Heart right ventricle (tissue), 16 donors: ENCODE measurements around the gene PHC1. TPM values are rescaled to one million over a fixed set of nuclear protein-coding genes. Genes with fewer than 3 reads are reported as not detected.
A peak's percentile ranks its signal among the peaks of the same experiment; 100 is the strongest.

Source experiments
- ATAC-seq, 8 donors: fragments of 200-7000 bp; cut with Tn5 transposase; one replicate each; pipeline ENCODE4 v1.9.1; 2020; ENCODE audit warnings: mild to moderate bottlenecking in 8 of 8, moderate library complexity in 8 of 8, moderate number of reproducible peaks in 1 of 8
- DNase-seq, 2 donors: peaks; one replicate each; pipeline ENCODE4 v3.0.0-alpha.2; 2020
- H3K27ac ChIP-seq, 10 donors: fragments of 200-600 bp; sonication (generic) in 2 of 10; one replicate each; pipeline versions ENCODE4 v1.5.0 to v1.8.0; 2020 to 2022; ENCODE audit warnings: mild to moderate bottlenecking in 3 of 10
- H3K27me3 ChIP-seq, 7 donors: fragments of 200-600 bp; one replicate each; pipeline ENCODE4 v1.8.0; 2021 to 2022; ENCODE audit warnings: mild to moderate bottlenecking in 2 of 7
- H3K36me3 ChIP-seq, 9 donors: fragments of 200-600 bp; sonication (generic) in 1 of 9; one replicate each; pipeline versions ENCODE4 v1.5.0 to v1.8.0; 2020 to 2022; ENCODE audit warnings: mild to moderate bottlenecking in 2 of 9
- H3K4me1 ChIP-seq, 9 donors: fragments of 200-600 bp; sonication (generic) in 1 of 9; one replicate each; pipeline versions ENCODE4 v1.5.0 to v1.8.0; 2020 to 2022; ENCODE audit warnings: mild to moderate bottlenecking in 4 of 9
- H3K4me3 ChIP-seq, 10 donors: fragments of 200-600 bp; sonication (generic) in 2 of 10; one replicate each; pipeline versions ENCODE4 v1.5.0 to v1.8.0; 2020 to 2022; ENCODE audit warnings: mild to moderate bottlenecking in 7 of 10, moderate library complexity in 2 of 10
- H3K9me3 ChIP-seq, 11 donors: fragments of 200-600 bp in 10 of 11; sonication (generic) in 2 of 11; one replicate each; pipeline versions ENCODE4 v1.5.0 to v1.8.0; 2013 to 2022; ENCODE audit warnings: mild to moderate bottlenecking in 2 of 11, control low read depth in 1 of 11, moderate library complexity in 1 of 11
- WGBS, 2 donors: extraction: QIAGEN DNeasy Blood & Tissue Kit; methylation state at CpG; one replicate each; pipeline ENCODE4 v1.1.7; 2013; ENCODE audit warnings: inconsistent platforms in 1 of 2; 5-methylcytosine and 5-hydroxymethylcytosine counted together
- intact Hi-C, 10 donors: fragments of 100-400 bp; cut with DNase I; formaldehyde crosslinking; loops; one replicate each; pipeline versions ENCODE4 v1.11.1 to v1.14.2; 2022
- polyA plus RNA-seq, 2 donors: library from polyadenylated mRNA; stranded (reverse); fragments of 200-250 nt; gene quantifications; one replicate each; pipeline ENCODE4 v1.2.3, GENCODE V29; 2013
- total RNA-seq, 10 donors: library from RNA; stranded (reverse); fragmentation: NEBNext Ultra II Directional in 3 of 10; extraction: Animal tissue kit (Norgen Biotek cat#: 25700) in 3 of 10; gene quantifications; one replicate each; pipeline versions ENCODE4 v1.2.1 to v1.2.4, GENCODE V29; 2021 to 2023
- TF ChIP-seq, protein P1 (sequence below), 9 donors: fragments of 200-600 bp; sonication (generic) in 2 of 9; IDR thresholded peaks; one replicate each; pipeline versions ENCODE4 v1.5.0 to v1.8.0; 2021 to 2022; ENCODE audit warnings: antibody characterized with exemption in 9 of 9, mild to moderate bottlenecking in 5 of 9, moderate library complexity in 1 of 9
- donor health status: Arrhythmogenic right ventricular cardiomyopathy.
- donor health status: ischemic (EF 13 %, LVEDD 7.1; RV severe dilation, severe dysfunction).
- donor health status: healthy with polysubstance abuse.
- donor health status: DM: no; HTN: yes; CAD: no.
- donor health status: DM: no; HTN: no; CAD: no.
- donor health status: ischemic (EF 25% LVEDD 6.9; RV normal size, moderate dysfunction).
- donor health status: ischemic (EF 25% LVEDD 5.7; RV mildly dilated, moderate dysfunction).
- donor health status: healthy.
- donor health status: DM: yes; HTN: yes; CAD: no.
- donor health status: Ischemic cardiomyopathy.
- donor health status: ischemic (EF 35%, LVEDD 5.7; RV mildly dilated, moderate dysfunction).
- donor health status: nonischemic (EF 11% LVEDD 7.7; RV severe dilation, severe dysfunction).
- donor health status: DM: yes; HTN: yes; CAD: no.
- donor health status: PGD.
- donor health status: ischemic (EF 29% LVEDD 5.4; RV normal size, mild dysfunction).
- donor health status: nonischemic (EF 23%, LVEDD 6.1; RV moderate dilation, normal function).

PHC1 gene
- total and polyA plus RNA-seq, 12 donors, result 15.4 to 33.6 (median 23.7) TPM

DNA sequence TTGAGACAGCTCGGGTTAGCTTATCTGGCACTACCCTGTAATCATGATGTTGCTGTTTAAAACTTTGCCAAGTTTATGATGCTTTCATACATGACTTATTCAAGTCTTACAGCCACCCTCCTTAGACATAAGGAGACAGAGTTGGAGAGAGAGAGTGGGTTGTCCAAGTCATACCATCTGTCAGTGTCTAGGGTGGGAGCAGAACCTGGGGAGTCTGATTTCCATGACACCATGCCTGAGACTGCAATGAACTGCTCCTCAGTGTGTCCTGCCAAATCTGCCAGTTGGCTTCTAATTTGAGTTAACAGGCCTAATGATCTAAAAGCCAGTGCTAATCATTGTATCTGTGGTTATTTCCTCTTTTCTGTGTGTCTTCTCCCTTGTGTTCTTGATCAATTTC is 43.7 kb upstream of the PHC1 start:
- ATAC-seq (peak in 2 of 8 donors; percentile 70 to 71), DNase-seq (no peak)
- no peaks in the 10 kb centered on the region for H3K9me3 ChIP-seq
- no peaks in the 10 kb centered on the region for H3K36me3 ChIP-seq
- WGBS, 2 donors, result 70 to 75% methylated on average over 1 of the region's 1 CpG
- intact Hi-C loops, result no loop called here
- TF ChIP-seq, protein P1, sequence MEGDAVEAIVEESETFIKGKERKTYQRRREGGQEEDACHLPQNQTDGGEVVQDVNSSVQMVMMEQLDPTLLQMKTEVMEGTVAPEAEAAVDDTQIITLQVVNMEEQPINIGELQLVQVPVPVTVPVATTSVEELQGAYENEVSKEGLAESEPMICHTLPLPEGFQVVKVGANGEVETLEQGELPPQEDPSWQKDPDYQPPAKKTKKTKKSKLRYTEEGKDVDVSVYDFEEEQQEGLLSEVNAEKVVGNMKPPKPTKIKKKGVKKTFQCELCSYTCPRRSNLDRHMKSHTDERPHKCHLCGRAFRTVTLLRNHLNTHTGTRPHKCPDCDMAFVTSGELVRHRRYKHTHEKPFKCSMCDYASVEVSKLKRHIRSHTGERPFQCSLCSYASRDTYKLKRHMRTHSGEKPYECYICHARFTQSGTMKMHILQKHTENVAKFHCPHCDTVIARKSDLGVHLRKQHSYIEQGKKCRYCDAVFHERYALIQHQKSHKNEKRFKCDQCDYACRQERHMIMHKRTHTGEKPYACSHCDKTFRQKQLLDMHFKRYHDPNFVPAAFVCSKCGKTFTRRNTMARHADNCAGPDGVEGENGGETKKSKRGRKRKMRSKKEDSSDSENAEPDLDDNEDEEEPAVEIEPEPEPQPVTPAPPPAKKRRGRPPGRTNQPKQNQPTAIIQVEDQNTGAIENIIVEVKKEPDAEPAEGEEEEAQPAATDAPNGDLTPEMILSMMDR (IDR thresholded peaks at IDR 0.05), result no peak
- no peaks in the 10 kb centered on the region for H3K4me1 ChIP-seq
- no peak overlapping the region for H3K4me3 ChIP-seq
- H3K27me3 ChIP-seq, result no peaks in the 10 kb centered on the region
- peak overlapping the region in 3 of 10 donors; percentile 22 to 48 (median 46) for H3K27ac ChIP-seq

DNA sequence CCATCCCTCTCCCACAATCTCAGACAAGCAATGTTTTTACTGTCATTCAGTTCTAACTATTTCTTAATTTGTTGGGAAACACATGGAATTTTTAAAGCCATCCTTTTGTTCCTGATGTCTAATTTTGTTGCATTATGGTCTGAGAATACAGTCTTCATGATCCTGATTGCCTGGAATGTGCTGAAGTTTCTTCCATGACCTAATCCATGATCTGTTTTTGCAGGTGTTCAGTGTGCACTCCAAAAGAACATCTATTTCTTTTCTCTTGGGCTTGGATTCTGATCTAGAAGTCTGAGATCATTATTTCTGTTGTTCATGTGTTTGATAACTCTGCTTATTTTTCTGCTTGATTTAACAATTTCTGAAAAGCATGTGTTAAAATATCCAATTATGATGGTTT is 43.2 kb upstream of the PHC1 start:
- intact Hi-C loops, result no loop called here
- H3K27ac ChIP-seq, result peak overlapping the region in 3 of 10 donors; percentile 22 to 48 (median 46)
- TF ChIP-seq, protein P1 (IDR thresholded peaks at IDR 0.05), result no peak
- DNase-seq, result no peak
- H3K36me3 ChIP-seq, result no peaks in the 10 kb centered on the region
- ATAC-seq, result peak in 2 of 8 donors; percentile 58 to 62
- H3K9me3 ChIP-seq, result no peaks in the 10 kb centered on the region
- H3K4me3 ChIP-seq, result no peak overlapping the region
- no peaks in the 10 kb centered on the region for H3K4me1 ChIP-seq
- no peaks in the 10 kb centered on the region for H3K27me3 ChIP-seq

DNA sequence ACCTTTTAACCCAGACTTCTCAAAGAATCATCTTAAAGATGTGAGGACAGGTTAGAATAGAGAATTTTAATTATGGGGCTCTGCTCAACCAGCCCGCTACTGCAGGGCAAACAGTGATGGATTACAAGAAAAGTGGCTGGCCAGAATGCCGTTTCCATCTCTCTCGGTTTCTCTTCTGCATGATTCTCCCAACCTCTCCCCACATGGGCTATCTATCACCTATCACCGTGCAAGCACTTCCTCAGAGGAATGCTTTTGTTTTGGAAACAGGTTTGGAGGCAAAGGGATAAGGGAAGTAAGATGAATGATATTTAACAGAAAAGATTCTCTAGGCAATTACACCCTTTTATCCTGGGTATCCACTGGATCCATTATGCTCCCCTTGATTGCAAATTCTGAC is 37.4 kb upstream of the PHC1 start:
- TF ChIP-seq, protein P1 (IDR thresholded peaks at IDR 0.05), result no peak
- DNase-seq, result no peak
- intact Hi-C loops, result no loop called here
- H3K27me3 ChIP-seq, result no peaks in the 10 kb centered on the region
- H3K4me1 ChIP-seq, result no peaks in the 10 kb centered on the region
- no peak for ATAC-seq
- H3K36me3 ChIP-seq, result no peaks in the 10 kb centered on the region
- no peak overlapping the region for H3K27ac ChIP-seq
- H3K4me3 ChIP-seq, result no peak overlapping the region
- 41 to 66% methylated on average over 4 of the region's 4 CpGs for WGBS, 2 donors
- no peaks in the 10 kb centered on the region for H3K9me3 ChIP-seq

DNA sequence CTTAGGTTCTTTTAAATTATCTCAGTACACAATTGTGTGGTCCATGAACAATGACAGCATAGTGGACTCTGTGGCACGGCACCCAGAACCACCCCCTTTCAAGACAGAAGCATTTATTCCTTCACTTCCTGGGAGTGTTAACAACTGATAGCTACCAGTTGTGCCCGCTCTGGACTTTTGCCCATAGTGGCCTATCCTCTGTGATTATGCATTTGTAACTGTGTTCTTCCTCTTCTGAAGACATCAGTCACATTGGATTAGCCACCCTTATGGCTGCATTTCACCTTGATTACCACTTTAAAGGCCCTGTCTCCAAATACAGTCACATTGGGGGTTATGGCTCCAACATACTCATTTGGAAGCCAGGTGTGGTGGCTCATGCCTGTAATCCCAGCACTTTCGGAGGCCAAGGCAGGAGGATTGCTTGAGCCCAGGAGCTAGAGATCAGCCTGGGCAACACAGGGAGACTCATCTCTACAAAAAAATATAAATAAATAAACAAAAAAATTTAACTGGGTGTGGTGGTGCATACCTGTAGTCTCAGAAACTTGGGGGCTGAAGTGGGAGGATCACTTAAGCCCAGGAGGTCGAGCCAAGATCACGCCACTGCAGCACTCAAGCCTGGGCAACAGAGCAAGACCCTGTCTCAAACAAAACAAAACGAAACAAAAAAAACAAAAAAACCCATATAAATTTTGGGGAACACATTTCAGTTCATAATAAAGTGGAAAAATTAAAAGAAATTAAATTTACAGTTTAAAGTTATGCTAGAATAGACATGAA is 27.6 kb upstream of the PHC1 start:
- TF ChIP-seq, protein P1 (IDR thresholded peaks at IDR 0.05), result no peak
- no peak for ATAC-seq
- 92 to 93% methylated on average over 6 of the region's 6 CpGs for WGBS, 2 donors

More for the DNA sequence above, 27.6 kb upstream of the PHC1 start:
- Histone ChIP-seq H3K27me3 (no peaks in the 10 kb centered on the region), H3K36me3 (no peaks in the 10 kb centered on the region), H3K4me3 (no peak overlapping the region), H3K27ac (no peak overlapping the region), H3K4me1 (peaks cover 0 to 5% (median 0%) of the 10 kb centered on the region in 9 donors), H3K9me3 (no peaks in the 10 kb centered on the region)
- intact Hi-C loops, result loop anchor here in 1 of 10 donors (5.0 kb wide), 1 partner anchor 204 kb away; no protein-coding TSS in a partner anchor
- DNase-seq, result no peak
